ENCODE data around the gene PADI1. TPM values are rescaled to one million over a fixed set of nuclear protein-coding genes. Genes with fewer than 3 reads are reported as not detected.

PADI1 gene
- total and polyA plus RNA-seq, 2 donors (not counting 1 experiment from before 2014, with no cell fraction given), result not detected

- Histone ChIP-seq H3K9ac (ENCODE audit: low read length) (no peak overlapping the region), H3K4me2 (replicated peaks; ENCODE audit: low read depth, low read length, poor library complexity, severe bottlenecking) (no peak overlapping the region), H3K36me3 (replicated peaks in 1 of 2; ENCODE audit: control extremely low read depth in 1 of 2, control insufficient read depth in 1 of 2, extremely low read depth in 1 of 2, insufficient read depth in 2 of 2, low read length in 1 of 2) (no peaks in the 10 kb centered on the region), H3K27ac (ENCODE audit: low read length in 2 of 2) (no peak overlapping the region), H3K79me2 (ENCODE audit: control insufficient read depth, insufficient read depth, low read length) (no peaks in the 10 kb centered on the region), H3K27me3 (replicated peaks in 1 of 4; ENCODE audit: control extremely low read depth in 1 of 4, control insufficient read depth in 3 of 4, insufficient read depth in 4 of 4, low read length in 3 of 4) (no peaks in the 10 kb centered on the region), H3K9me3 (ENCODE audit: control extremely low read depth in 1 of 3, control insufficient read depth in 2 of 3, insufficient read depth in 1 of 3, low read length in 2 of 3) (no peaks in the 10 kb centered on the region), H2AFZ (ENCODE audit: insufficient read depth, low read depth, low read length, poor library complexity, severe bottlenecking) (no peak overlapping the region), H3K4me3 (ENCODE audit: control extremely low read depth in 1 of 5, extremely low read depth in 1 of 5, insufficient read depth in 1 of 5, low read depth in 2 of 5, low read length in 4 of 5) (no peak overlapping the region), H4K20me1 (ENCODE audit: control insufficient read depth, insufficient read depth, low read length, poor library complexity, severe bottlenecking) (no peaks in the 10 kb centered on the region), H3K4me1 (ENCODE audit: control insufficient read depth in 2 of 2, insufficient read depth in 2 of 2, low read length in 2 of 2) (no peaks in the 10 kb centered on the region)
- ATAC-seq (ENCODE audit: low read depth) (no peak), DNase-seq (no peak)
- intact Hi-C loops (cut with micrococcal nuclease), result no loop called here
- Mint-ChIP-seq H3K9me3 (ENCODE audit: insufficient read depth) (peaks cover 2% of the 10 kb centered on the region), H3K27ac (no peak overlapping the region), H3K27me3 (peaks cover 5% of the 10 kb centered on the region), H3K4me1 (no peaks in the 10 kb centered on the region), H3K4me3 (no peak overlapping the region)
- CTCF ChIA-PET, result no interaction called here
- WGBS (ENCODE audit: insufficient coverage), result 94% methylated on average over 5 of the region's 7 CpGs
- TF ChIP-seq EZH2 (IDR thresholded peaks at IDR 0.05; ENCODE audit: borderline replicate concordance, insufficient read depth, low read depth, low read length, poor library complexity, severe bottlenecking), result no peak
- no peak for TF ChIP-seq CTCF (IDR thresholded peaks at IDR 0.05)
- POLR2A ChIA-PET, result no interaction called here
Measured at GRCh38 chr1:17163371-17163770, 41.6 kb upstream of the PADI1 start.

GRCh38 chr1:17163789-17164666 is 40.9 kb upstream of the PADI1 start:
- Mint-ChIP-seq H3K27ac (no peak overlapping the region), H3K27me3 (peaks cover 5% of the 10 kb centered on the region), H3K4me1 (no peaks in the 10 kb centered on the region), H3K9me3 (ENCODE audit: insufficient read depth) (peaks cover 2% of the 10 kb centered on the region), H3K4me3 (no peak overlapping the region)
- Histone ChIP-seq H2AFZ (ENCODE audit: insufficient read depth, low read depth, low read length, poor library complexity, severe bottlenecking) (no peak overlapping the region), H3K9ac (ENCODE audit: low read length) (no peak overlapping the region), H3K4me3 (ENCODE audit: control extremely low read depth in 1 of 5, extremely low read depth in 1 of 5, insufficient read depth in 1 of 5, low read depth in 2 of 5, low read length in 4 of 5) (no peak overlapping the region), H3K79me2 (ENCODE audit: control insufficient read depth, insufficient read depth, low read length) (no peaks in the 10 kb centered on the region), H3K27me3 (replicated peaks in 1 of 4; ENCODE audit: control extremely low read depth in 1 of 4, control insufficient read depth in 3 of 4, insufficient read depth in 4 of 4, low read length in 3 of 4) (no peaks in the 10 kb centered on the region), H3K36me3 (replicated peaks in 1 of 2; ENCODE audit: control extremely low read depth in 1 of 2, control insufficient read depth in 1 of 2, extremely low read depth in 1 of 2, insufficient read depth in 2 of 2, low read length in 1 of 2) (no peaks in the 10 kb centered on the region), H3K4me2 (replicated peaks; ENCODE audit: low read depth, low read length, poor library complexity, severe bottlenecking) (no peak overlapping the region), H3K27ac (ENCODE audit: low read length in 2 of 2) (no peak overlapping the region), H3K4me1 (ENCODE audit: control insufficient read depth in 2 of 2, insufficient read depth in 2 of 2, low read length in 2 of 2) (no peaks in the 10 kb centered on the region), H4K20me1 (ENCODE audit: control insufficient read depth, insufficient read depth, low read length, poor library complexity, severe bottlenecking) (no peaks in the 10 kb centered on the region), H3K9me3 (ENCODE audit: control extremely low read depth in 1 of 3, control insufficient read depth in 2 of 3, insufficient read depth in 1 of 3, low read length in 2 of 3) (no peaks in the 10 kb centered on the region)
- CTCF ChIA-PET, result no interaction called here
- WGBS (ENCODE audit: insufficient coverage), result 88% methylated on average over 15 of the region's 16 CpGs
- intact Hi-C loops (cut with micrococcal nuclease), result no loop called here
- TF ChIP-seq CTCF (IDR thresholded peaks at IDR 0.05), result no peak
- no peak for TF ChIP-seq EZH2 (IDR thresholded peaks at IDR 0.05; ENCODE audit: borderline replicate concordance, insufficient read depth, low read depth, low read length, poor library complexity, severe bottlenecking)
- DNase-seq, result no peak
- POLR2A ChIA-PET, result no interaction called here
- ATAC-seq (ENCODE audit: low read depth), result no peak

Data from B cell (primary cell).